Stimulated activated CD4-positive, alpha-beta T cell treated with anti-CD3 and anti-CD28 coated beads, Interleukin-1b, Interleukin-23, amount 100 ng/mL, for 4 hours (primary cell): Measurements from ENCODE around the gene YIPF5.

ENCODE experiments used
- DNase-seq, 2 donors: peaks; one replicate each; pipeline ENCODE4 v3.0.0-alpha.2; 2020; ENCODE audit warnings: low read depth in 2 of 2

Gene YIPF5

GRCh38 chr5:144125163-144125726 lies 45.2 kb downstream of the YIPF5 start:
- DNase-seq = no peak

- no peak for DNase-seq
Measured at GRCh38 chr5:144122641-144123040, 47.8 kb downstream of the YIPF5 start.

GRCh38 chr5:144122081-144122480 lies 48.4 kb downstream of the YIPF5 start:
- no peak for DNase-seq

GRCh38 chr5:144121577-144121976 lies 48.9 kb downstream of the YIPF5 start:
- DNase-seq = no peak

- DNase-seq = no peak
Measured at GRCh38 chr5:144120661-144121180, 49.7 kb downstream of the YIPF5 start.

- DNase-seq = no peak
Measured at GRCh38 chr5:144117412-144117811, 53.0 kb downstream of the YIPF5 start.

GRCh38 chr5:144114571-144114970 lies 55.9 kb downstream of the YIPF5 start:
- DNase-seq = no peak
